ENCODE data around the gene C4orf33.

GRCh38 chr4:129064717-129065116, 31.2 kb upstream of the C4orf33 start:
- no peak for TF ChIP-seq CTCF (IDR thresholded peaks at IDR 0.05)
- TF ChIP-seq POLR2AphosphoS5 (IDR thresholded peaks at IDR 0.05) = no peak

All from transverse colon (tissue), 4 donors.